GM23248 (cell line): ENCODE results near the gene ATL3.

Source experiments
- EZH2 ChIP-seq: fragments of 200-600 bp; sonication (generic); IDR thresholded peaks from 2 replicates; pipeline ENCODE4 v1.6.1; 2018; ENCODE audit warnings: antibody characterized with exemption, mild to moderate bottlenecking; ENCODE audit not compliant: insufficient read depth, poor library complexity, severe bottlenecking
- EZH2phosphoT487 ChIP-seq: fragments of 200-600 bp; sonication (generic); IDR thresholded peaks from 2 replicates; pipeline ENCODE4 v1.6.1; 2018; ENCODE audit warnings: antibody characterized with exemption, moderate library complexity, mild to moderate bottlenecking, low read depth; ENCODE audit not compliant: insufficient read depth

DNA sequence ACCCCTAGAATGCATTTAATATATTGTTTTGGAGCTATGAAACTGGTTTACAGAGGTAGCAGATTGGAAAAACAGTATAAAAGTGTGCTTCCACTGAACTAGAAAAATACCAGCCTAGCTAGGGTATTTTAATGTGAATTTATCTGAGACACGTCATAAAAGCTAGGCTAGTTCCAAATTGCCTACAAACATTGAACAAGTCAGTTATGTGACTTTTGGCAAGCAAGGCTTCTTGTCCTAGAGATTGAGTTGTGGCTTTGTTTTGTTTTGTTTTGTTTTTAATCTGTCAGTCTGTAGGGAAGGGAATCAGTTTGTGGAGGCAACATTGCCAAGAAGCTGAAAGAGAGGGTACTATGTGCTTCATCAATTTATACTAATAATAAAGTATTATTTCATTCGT, 34.4 kb upstream of the ATL3 start:
- TF ChIP-seq EZH2 (no peak), EZH2phosphoT487 (no peak)
